ENCODE data around the gene DMC1. TPM values are rescaled to one million over a fixed set of nuclear protein-coding genes. Genes with fewer than 3 reads are reported as not detected.

DMC1 gene
- total RNA-seq, 1 experiment from 2014 or later, result 3.2 TPM

GRCh38 chr22:38610234-38610633, 40.3 kb upstream of the DMC1 start:
- Histone ChIP-seq H3K4me1 (ENCODE audit: control insufficient read depth, insufficient read depth, low read length) (peaks cover 9% of the 10 kb centered on the region), H3K9me3 (ENCODE audit: control insufficient read depth, insufficient read depth, low read depth, low read length) (no peaks in the 10 kb centered on the region), H3K4me3 (ENCODE audit: low read depth in 2 of 2, low read length in 2 of 2) (no peak overlapping the region), H3K27ac (ENCODE audit: low read length) (no peak overlapping the region), H3K36me3 (ENCODE audit: control insufficient read depth, insufficient read depth, low read length) (no peaks in the 10 kb centered on the region), H3K27me3 (ENCODE audit: control insufficient read depth, insufficient read depth, low read length) (no peaks in the 10 kb centered on the region)
- CTCF ChIA-PET, result no interaction called here
- ATAC-seq (no peak), DNase-seq (ENCODE audit: low read depth, low spot score) (no peak)
- TF ChIP-seq POLR2AphosphoS5 (IDR thresholded peaks at IDR 0.05; ENCODE audit: low read depth, low read length), result no peak
- TF ChIP-seq REST (IDR thresholded peaks at IDR 0.05; ENCODE audit: insufficient read depth in 1 of 2, low read depth in 2 of 2, low read length in 1 of 2), result no peak
- no peak for TF ChIP-seq SIN3A (IDR thresholded peaks at IDR 0.05; ENCODE audit: borderline replicate concordance, insufficient read depth, low read depth, low read length)
- no peak for TF ChIP-seq TCF7L2 (IDR thresholded peaks at IDR 0.05; ENCODE audit: low read depth, low read length)
- TF ChIP-seq CTCF (IDR thresholded peaks at IDR 0.05), result no peak
- POLR2A ChIA-PET, result interaction anchor here (0.6 kb wide), 1 partner anchor 359 kb away, joined by 5 read pairs; no protein-coding TSS in a partner anchor
- BruUV-seq (replicated peaks), result no TSS peak
- intact Hi-C loops (cut with micrococcal nuclease; ENCODE audit: unreplicated experiment), result no loop called here
- in situ Hi-C loops (cut with HindIII; ENCODE audit: low pct_unique_long_range_greater_than_20kb, low sequenced_read_pairs), result no loop called here

GRCh38 chr22:38608992-38609750, 39.2 kb upstream of the DMC1 start:
- in situ Hi-C loops (cut with HindIII; ENCODE audit: low pct_unique_long_range_greater_than_20kb, low sequenced_read_pairs) (no loop called here), intact Hi-C loops (cut with micrococcal nuclease; ENCODE audit: unreplicated experiment) (no loop called here)
- H3K4me3 ChIP-seq (ENCODE audit: low read depth in 2 of 2, low read length in 2 of 2), result no peak overlapping the region
- peaks cover 9% of the 10 kb centered on the region for H3K4me1 ChIP-seq (ENCODE audit: control insufficient read depth, insufficient read depth, low read length)
- H3K27me3 ChIP-seq (ENCODE audit: control insufficient read depth, insufficient read depth, low read length), result no peaks in the 10 kb centered on the region
- POLR2A ChIA-PET, result interaction anchor here (0.6 kb wide), 1 partner anchor 67 kb away, joined by 3 read pairs; no protein-coding TSS in a partner anchor
- H3K36me3 ChIP-seq (ENCODE audit: control insufficient read depth, insufficient read depth, low read length), result no peaks in the 10 kb centered on the region
- no TSS peak for BruUV-seq (replicated peaks)
- no peak overlapping the region for H3K27ac ChIP-seq (ENCODE audit: low read length)
- TF ChIP-seq REST (IDR thresholded peaks at IDR 0.05; ENCODE audit: insufficient read depth in 1 of 2, low read depth in 2 of 2, low read length in 1 of 2) (no peak), TCF7L2 (IDR thresholded peaks at IDR 0.05; ENCODE audit: low read depth, low read length) (no peak), POLR2AphosphoS5 (IDR thresholded peaks at IDR 0.05; ENCODE audit: low read depth, low read length) (no peak), CTCF (IDR thresholded peaks at IDR 0.05) (no peak), SIN3A (IDR thresholded peaks at IDR 0.05; ENCODE audit: borderline replicate concordance, insufficient read depth, low read depth, low read length) (no peak)
- DNase-seq (ENCODE audit: low read depth, low spot score), result no peak
- H3K9me3 ChIP-seq (ENCODE audit: control insufficient read depth, insufficient read depth, low read depth, low read length), result no peaks in the 10 kb centered on the region
- no peak for ATAC-seq
- CTCF ChIA-PET, result no interaction called here
